22Rv1 (cell line): ENCODE results near the gene PEX1.
"Not testable (repeated sequence)": the region's sequence is repeated elsewhere in the genome, so short reads cannot be mapped to it uniquely, and the experiment has no call there.

Source experiments
- H3K27ac ChIP-seq: fragments of 450-650 bp; 2 replicates; pipeline ENCODE4 v1.5.1; 2017
- ZFX ChIP-seq: fragments of 450-650 bp; IDR thresholded peaks from 2 replicates; pipeline ENCODE4 v1.6.1; 2017; ENCODE audit warnings: antibody characterized with exemption, borderline replicate concordance
- TF ChIP-seq, protein P1 (sequence below): fragments of 450-650 bp; IDR thresholded peaks from 2 replicates; pipeline ENCODE4 v1.5.1; 2017; ENCODE audit warnings: mild to moderate bottlenecking

Gene PEX1

GRCh38 chr7:92557249-92557648 is 28.9 kb upstream of the PEX1 start:
- TF ChIP-seq, protein P1, sequence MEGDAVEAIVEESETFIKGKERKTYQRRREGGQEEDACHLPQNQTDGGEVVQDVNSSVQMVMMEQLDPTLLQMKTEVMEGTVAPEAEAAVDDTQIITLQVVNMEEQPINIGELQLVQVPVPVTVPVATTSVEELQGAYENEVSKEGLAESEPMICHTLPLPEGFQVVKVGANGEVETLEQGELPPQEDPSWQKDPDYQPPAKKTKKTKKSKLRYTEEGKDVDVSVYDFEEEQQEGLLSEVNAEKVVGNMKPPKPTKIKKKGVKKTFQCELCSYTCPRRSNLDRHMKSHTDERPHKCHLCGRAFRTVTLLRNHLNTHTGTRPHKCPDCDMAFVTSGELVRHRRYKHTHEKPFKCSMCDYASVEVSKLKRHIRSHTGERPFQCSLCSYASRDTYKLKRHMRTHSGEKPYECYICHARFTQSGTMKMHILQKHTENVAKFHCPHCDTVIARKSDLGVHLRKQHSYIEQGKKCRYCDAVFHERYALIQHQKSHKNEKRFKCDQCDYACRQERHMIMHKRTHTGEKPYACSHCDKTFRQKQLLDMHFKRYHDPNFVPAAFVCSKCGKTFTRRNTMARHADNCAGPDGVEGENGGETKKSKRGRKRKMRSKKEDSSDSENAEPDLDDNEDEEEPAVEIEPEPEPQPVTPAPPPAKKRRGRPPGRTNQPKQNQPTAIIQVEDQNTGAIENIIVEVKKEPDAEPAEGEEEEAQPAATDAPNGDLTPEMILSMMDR, result no peak
- no peak for TF ChIP-seq ZFX
- no peak overlapping the region; the same call in 1 of the 2 replicates for H3K27ac ChIP-seq

DNA sequence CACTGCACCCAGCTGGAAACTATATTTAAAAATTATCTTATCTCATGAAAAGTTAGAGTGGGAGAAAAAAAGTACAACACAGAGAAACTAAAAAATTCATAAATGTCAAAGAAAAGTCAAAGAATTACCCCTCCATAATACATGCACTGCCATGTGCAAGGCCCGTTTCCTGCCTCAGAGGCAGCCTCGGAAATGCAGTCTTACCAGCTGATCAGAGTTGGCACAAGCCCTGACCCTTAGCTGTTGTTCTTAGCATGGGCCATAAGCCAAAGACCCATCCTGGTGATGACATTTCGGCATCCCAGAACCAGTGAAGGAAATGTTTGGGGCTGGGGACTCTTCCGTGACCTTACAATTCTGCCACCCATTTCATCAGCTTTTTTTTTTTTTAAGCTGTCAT is 21.9 kb upstream of the PEX1 start:
- no peak for TF ChIP-seq ZFX
- TF ChIP-seq, protein P1, result no peak
- no peak overlapping the region for H3K27ac ChIP-seq

- TF ChIP-seq, protein P1, result no peak
- no peak for TF ChIP-seq ZFX
- no peak overlapping the region for H3K27ac ChIP-seq
These were observed 19.3 kb upstream of the PEX1 start for GRCh38 chr7:92547579-92547978.

GRCh38 chr7:92546856-92547497 is 18.7 kb upstream of the PEX1 start:
- H3K27ac ChIP-seq, result no peak overlapping the region
- TF ChIP-seq, protein P1, result no peak
- TF ChIP-seq ZFX, result no peak

DNA sequence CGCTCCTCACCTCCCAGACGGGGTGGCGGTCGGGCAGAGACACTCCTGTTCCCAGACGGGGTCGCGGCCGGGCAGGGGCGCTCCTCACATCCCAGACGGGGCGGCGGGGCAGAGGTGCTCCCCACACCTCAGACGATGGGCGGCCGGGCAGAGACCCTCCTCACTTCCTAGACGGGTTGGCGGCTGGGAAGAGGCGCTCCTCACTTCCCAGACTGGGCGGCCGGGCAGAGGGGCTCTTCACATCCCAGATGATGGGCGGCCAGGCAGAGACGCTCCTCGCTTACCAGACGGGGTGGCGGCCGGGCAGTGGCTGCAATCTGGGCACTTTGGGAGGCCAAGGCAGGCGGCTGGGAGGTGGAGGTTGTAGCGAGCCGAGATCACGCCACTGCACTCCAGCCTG is 16.8 kb upstream of the PEX1 start:
- H3K27ac ChIP-seq, result not testable (repeated sequence)

GRCh38 chr7:92543542-92543941 is 15.2 kb upstream of the PEX1 start:
- not testable (repeated sequence) for H3K27ac ChIP-seq

DNA sequence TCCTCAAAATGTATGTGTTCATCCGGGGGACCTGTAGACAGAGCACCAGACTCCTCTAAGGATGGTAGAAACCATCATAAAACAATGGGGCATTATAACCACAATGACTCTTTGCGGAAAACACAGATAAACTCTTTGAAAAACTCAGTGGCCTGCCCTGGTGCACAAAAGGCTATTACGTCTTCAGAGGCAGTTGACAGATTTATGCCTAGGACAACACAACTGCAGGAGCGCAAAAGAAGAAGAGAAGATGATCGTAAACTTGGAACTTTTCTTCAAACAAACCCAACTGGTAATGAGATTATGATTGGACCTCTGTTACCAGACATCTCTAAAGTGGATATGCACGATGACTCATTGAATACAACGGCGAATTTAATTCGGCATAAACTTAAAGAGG is 6.3 kb upstream of the PEX1 start:
- TF ChIP-seq ZFX, result no peak
- TF ChIP-seq, protein P1, result no peak
- no peak overlapping the region for H3K27ac ChIP-seq

- H3K27ac ChIP-seq, result peak overlapping the region; percentile 79
- TF ChIP-seq, protein P1, result no peak
- no peak for TF ChIP-seq ZFX
These were observed 591 bp upstream of the PEX1 start for GRCh38 chr7:92528958-92529264.
